Fibroblast of the aortic adventitia (primary cell): ENCODE data around the gene GPAT3. TPM values are rescaled to one million over a fixed set of nuclear protein-coding genes. Genes with fewer than 3 reads are reported as not detected.

Source experiments
- DNase-seq: peaks from one replicate; pipeline ENCODE4 v3.0.0-alpha.2; 2010; ENCODE audit warnings: low read depth
- H3K4me3 ChIP-seq: 2 replicates; pipeline ENCODE4 v1.5.1; 2011; ENCODE audit warnings: low read depth, mild to moderate bottlenecking, control low read depth, low read length, moderate library complexity
- CTCF ChIP-seq: IDR thresholded peaks from 2 replicates; pipeline ENCODE4 v1.5.1; 2011; ENCODE audit warnings: mild to moderate bottlenecking, low read length, control low read depth, inconsistent platforms; ENCODE audit not compliant: insufficient read depth
- total RNA-seq: library from RNA; depleted of rRNA; stranded (reverse); fragments of >200 nt; gene quantifications from 2 replicates; pipeline ENCODE4 v1.2.3, GENCODE V29; 2012; ENCODE audit warnings: low replicate concordance

The GPAT3 gene
- total RNA-seq, 1 donor, result 10.7 TPM

DNA sequence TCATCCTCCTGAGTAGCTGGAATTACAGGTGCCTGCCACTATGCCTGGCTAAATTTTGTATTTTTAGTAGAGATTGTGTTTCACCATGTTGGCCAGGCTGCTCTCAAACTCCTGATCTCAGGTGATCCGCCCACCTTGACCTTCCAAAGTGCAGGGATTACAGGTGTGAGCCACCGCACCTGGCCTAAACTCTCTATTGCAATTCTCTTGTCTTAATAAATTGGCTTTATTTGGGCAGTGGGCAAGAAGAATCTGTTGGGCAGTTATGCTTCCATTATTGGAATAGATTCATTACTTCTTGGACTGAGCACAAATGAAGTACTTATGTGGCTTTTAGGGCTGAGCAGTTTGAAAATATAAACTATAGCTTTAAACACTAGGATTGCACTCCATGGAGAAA is 8.2 kb upstream of the GPAT3 start:
- TF ChIP-seq CTCF, result no peak
- H3K4me3 ChIP-seq, result no peak overlapping the region
- no peak for DNase-seq

GRCh38 chr4:83536362-83537272 is 709 bp downstream of the GPAT3 start:
- H3K4me3 ChIP-seq, result peak overlapping the region; percentile 87
- DNase-seq, result peak; percentile 20
- TF ChIP-seq CTCF, result no peak

DNA sequence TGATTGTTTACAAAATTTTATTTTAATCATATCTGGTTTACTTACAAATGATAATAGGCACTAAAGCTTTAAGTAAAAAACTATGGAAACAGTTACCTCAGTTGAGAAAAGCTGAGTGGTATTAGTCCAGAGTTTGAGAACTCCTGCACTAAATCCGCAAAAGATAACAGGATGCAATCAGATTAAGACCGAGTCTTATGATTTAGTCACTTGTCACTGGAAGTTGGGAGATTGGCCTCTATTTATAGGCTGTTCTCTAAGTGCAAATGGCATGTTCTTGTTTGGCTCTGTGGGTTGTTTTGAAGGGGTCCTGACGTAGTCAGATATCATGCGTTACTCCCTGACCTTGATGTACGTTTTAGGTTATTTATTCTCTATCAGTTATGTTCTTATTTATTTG is 6.3 kb downstream of the GPAT3 start:
- DNase-seq, result no peak
- TF ChIP-seq CTCF, result no peak
- H3K4me3 ChIP-seq, result no peak overlapping the region

GRCh38 chr4:83546786-83547185 is 10.9 kb downstream of the GPAT3 start:
- no peak for DNase-seq
- H3K4me3 ChIP-seq, result no peak overlapping the region
- no peak for TF ChIP-seq CTCF

DNA sequence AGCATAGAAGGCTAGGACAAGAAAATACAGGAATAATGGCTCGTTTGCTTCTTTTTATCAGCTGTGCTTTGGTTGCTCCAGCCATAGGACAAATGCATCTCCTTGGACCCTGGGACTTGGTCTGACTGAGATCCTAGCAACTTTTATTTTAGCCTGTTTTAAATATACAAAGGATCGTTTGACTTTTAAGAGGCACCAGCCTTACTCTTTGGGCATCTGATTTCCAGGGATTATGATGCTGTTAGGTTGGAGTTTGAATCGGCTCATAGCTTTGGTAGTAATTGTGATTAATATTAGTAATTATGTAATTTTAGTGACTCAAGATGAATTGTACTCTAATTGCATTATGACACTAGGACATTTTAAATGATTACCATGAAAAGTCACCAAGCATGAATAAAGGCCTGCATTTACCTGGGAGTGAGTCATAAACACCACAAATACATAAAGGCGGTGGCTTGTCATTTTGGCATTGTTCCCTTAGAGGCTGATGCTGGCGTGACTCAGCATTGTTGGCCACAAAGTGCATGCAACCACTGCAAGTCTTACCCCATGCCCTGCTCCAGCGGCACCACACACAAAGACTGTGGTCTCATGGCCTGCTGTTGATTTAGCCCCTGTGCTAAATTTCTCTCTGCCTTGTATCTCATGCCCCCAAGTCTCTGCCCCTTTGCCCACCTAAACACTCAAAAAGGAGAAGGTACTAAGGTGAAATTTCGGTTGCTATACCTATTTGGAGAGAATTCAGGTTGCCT is 12.4 kb downstream of the GPAT3 start:
- TF ChIP-seq CTCF, result no peak
- no peak overlapping the region for H3K4me3 ChIP-seq
- DNase-seq, result peak; percentile 97

DNA sequence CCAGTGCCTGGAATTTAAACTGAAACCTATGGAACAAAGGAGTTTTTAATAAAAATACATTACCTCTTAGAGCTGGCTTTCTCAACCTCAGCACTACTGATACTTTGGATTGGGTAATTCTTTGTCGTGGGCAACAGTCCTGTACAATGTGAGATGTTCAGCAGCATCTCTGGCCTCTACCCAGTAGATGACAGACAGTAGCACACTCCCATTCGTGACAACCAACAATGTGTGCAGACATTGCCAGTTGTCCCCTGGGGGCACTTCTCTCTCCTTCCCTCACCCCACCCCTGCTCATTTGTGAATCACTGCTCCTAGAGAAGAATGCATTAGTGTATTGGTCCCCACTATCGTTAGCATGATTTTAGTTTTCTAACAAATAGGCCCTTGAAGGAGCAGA is 16.2 kb downstream of the GPAT3 start:
- no peak overlapping the region for H3K4me3 ChIP-seq
- peak; percentile 87 for DNase-seq
- no peak for TF ChIP-seq CTCF
